Type B pancreatic cell (in vitro differentiated cells): ENCODE results near the gene ZNF100. TPM values are rescaled to one million over a fixed set of nuclear protein-coding genes. Genes with fewer than 3 reads are reported as not detected.
"Not testable (repeated sequence)": the region's sequence is repeated elsewhere in the genome, so short reads cannot be mapped to it uniquely, and the experiment has no call there.

Experiments
- DNase-seq: peaks from one replicate; pipeline ENCODE4 v3.0.0; 2021; ENCODE audit warnings: mixed read lengths; ENCODE audit not compliant: unreplicated experiment; ENCODE audit errors: extremely low spot score
- H3K27ac Mint-ChIP-seq: 2 replicates; pipeline ENCODE4 v1.8.0; 2021; ENCODE audit warnings: mild to moderate bottlenecking, mixed read lengths
- H3K27me3 Mint-ChIP-seq: 2 replicates; pipeline ENCODE4 v1.8.0; 2021; ENCODE audit warnings: mixed read lengths
- H3K36me3 Mint-ChIP-seq: 2 replicates; pipeline ENCODE4 v1.8.0; 2021; ENCODE audit warnings: mixed read lengths
- H3K4me1 Mint-ChIP-seq: one replicate; pipeline ENCODE4 v1.8.0; 2021; ENCODE audit warnings: mixed read lengths; ENCODE audit not compliant: unreplicated experiment
- H3K4me3 Mint-ChIP-seq: 2 replicates; pipeline ENCODE4 v1.8.0; 2021; ENCODE audit warnings: mild to moderate bottlenecking, mixed read lengths
- H3K9me3 Mint-ChIP-seq: 2 replicates; pipeline ENCODE4 v1.8.0; 2021; ENCODE audit warnings: mixed read lengths
- long read RNA-seq: library from polyadenylated mRNA; unstranded; transcript quantifications from one replicate; pipeline ENCODE4 v2.0.0, GENCODE V29; 2020
- total RNA-seq: library from RNA; stranded (reverse); gene quantifications from 2 replicates; pipeline ENCODE4 v1.2.1, GENCODE V29; 2021; ENCODE audit warnings: low replicate concordance
- TF ChIP-seq, protein P1 (sequence below): fragments of 200-600 bp; sonication (generic); conservative IDR thresholded peaks from 2 replicates; pipeline ENCODE4 v1.5.0; 2021; ENCODE audit warnings: antibody characterized with exemption, mild to moderate bottlenecking

ZNF100 gene
- total RNA-seq: 13.6 and 19.8 TPM in 2 replicates
- long read RNA-seq, full-length matches to known transcripts: 6 of 17 reads
- long read RNA-seq, partial matches to known transcripts: 0 of 17 reads
- long read RNA-seq, other reads (novel, unspliced or antisense): 11 of 17 reads

DNA sequence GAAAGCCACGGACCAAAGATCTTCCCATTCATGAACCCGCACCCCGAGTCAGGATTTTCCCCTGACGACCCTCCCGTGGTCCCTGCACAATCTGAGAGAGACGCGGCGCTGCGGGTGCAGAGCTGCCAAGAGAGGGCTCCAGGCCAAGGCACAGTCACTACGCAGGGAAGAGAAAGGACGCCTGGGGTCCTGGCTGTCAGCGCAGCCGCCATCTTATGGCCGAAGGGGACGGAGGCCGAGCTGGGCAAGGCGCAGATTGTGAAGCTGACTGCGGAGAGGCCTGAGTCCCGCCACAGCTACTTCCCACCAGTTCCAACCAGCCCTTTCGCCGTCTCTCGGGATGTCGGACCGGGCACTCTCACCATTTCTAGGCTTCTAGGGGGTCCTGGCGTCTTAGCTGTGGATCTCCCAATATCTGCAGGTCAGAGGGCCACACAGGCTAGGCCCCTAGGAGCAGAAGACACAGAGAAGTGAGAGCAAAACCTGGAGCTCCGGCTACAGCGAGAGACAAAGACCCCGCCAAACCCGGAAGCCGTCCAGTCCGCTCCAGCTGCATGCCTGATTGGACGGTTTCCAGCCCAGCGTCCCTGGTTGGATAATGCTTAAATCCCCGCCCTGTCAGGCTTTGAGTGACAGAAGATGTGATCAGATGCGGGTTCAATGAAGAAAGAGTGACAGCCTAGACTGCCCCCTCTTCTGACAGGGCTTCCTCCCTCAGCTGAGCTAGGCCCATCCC lies at the start of gene ZNF100:
Gene ZNF100, minus strand, starts transcription at position 515 of the 736 bp plus-strand sequence. Its CDS starts 150 bp downstream, at position 365.
- TF ChIP-seq, protein P1, sequence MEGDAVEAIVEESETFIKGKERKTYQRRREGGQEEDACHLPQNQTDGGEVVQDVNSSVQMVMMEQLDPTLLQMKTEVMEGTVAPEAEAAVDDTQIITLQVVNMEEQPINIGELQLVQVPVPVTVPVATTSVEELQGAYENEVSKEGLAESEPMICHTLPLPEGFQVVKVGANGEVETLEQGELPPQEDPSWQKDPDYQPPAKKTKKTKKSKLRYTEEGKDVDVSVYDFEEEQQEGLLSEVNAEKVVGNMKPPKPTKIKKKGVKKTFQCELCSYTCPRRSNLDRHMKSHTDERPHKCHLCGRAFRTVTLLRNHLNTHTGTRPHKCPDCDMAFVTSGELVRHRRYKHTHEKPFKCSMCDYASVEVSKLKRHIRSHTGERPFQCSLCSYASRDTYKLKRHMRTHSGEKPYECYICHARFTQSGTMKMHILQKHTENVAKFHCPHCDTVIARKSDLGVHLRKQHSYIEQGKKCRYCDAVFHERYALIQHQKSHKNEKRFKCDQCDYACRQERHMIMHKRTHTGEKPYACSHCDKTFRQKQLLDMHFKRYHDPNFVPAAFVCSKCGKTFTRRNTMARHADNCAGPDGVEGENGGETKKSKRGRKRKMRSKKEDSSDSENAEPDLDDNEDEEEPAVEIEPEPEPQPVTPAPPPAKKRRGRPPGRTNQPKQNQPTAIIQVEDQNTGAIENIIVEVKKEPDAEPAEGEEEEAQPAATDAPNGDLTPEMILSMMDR: no peak
- peak; percentile 88 for DNase-seq
- H3K27ac Mint-ChIP-seq: peak within 1 kb of the TSS; percentile 96
- peaks cover 11% of the 10 kb centered on the region for H3K4me1 Mint-ChIP-seq
- H3K4me3 Mint-ChIP-seq: peak within 1 kb of the TSS; percentile 99
- peaks cover 31% of the 10 kb centered on the region for H3K36me3 Mint-ChIP-seq
- no peaks in the 10 kb centered on the region for H3K9me3 Mint-ChIP-seq
- no peaks in the 10 kb centered on the region for H3K27me3 Mint-ChIP-seq

DNA sequence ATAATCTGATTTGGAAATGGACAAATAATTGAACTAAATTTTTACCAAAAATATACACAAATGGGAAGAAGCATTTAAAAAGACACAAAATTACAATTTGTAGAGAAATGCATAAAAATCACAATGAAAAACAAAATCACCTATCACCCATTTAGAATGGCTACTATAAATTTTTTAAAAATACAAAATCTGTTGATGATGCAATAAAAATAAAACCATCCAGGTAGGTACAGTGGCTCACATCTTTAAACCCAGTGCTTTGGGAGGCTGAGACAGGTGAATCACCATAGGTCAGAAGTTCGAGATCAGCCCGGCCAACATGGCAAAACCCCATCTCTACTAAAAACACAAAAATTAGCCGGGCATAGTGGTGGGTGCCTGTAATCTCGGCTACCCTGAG lies 45.1 kb upstream of the ZNF100 start:
- Mint-ChIP-seq H3K9me3 (peaks cover 27% of the 10 kb centered on the region), H3K4me3 (no peak overlapping the region), H3K27me3 (no peaks in the 10 kb centered on the region), H3K4me1 (no peaks in the 10 kb centered on the region), H3K36me3 (peaks cover 69% of the 10 kb centered on the region), H3K27ac (no peak overlapping the region)
- TF ChIP-seq, protein P1: no peak
- no peak for DNase-seq

DNA sequence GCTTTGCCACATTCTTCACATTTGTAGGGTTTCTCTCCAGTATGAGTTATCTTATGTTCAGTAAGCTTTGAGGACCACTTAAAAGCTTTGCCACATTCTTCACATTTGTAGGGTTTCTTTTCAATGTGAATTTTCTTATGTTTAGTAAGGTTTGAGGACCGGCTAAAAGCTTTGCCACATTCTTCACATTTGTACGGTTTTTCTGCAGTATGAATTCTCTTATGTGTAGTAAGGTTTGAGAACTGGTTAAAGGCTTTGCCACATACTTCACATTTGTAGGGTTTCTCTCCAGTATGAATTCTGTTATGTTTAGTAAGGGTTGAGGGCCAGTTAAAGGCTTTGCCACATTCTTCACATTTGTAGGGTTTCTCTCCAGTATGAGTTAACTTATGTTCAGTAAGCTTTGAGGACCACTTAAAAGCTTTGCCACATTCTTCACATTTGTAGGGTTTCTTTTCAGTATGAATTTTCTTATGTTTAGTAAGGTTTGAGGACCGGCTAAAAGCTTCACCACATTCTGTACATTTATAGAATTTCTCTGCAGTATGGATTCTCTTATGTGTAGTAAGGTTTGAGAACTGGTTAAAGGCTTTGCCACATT lies 41.1 kb upstream of the ZNF100 start:
- H3K27me3 Mint-ChIP-seq, H3K4me3 Mint-ChIP-seq, H3K27ac Mint-ChIP-seq, H3K4me1 Mint-ChIP-seq, DNase-seq: not testable (repeated sequence)
- Mint-ChIP-seq H3K36me3 (peaks cover 51% of the 10 kb centered on the region), H3K9me3 (peaks cover 27% of the 10 kb centered on the region)

DNA sequence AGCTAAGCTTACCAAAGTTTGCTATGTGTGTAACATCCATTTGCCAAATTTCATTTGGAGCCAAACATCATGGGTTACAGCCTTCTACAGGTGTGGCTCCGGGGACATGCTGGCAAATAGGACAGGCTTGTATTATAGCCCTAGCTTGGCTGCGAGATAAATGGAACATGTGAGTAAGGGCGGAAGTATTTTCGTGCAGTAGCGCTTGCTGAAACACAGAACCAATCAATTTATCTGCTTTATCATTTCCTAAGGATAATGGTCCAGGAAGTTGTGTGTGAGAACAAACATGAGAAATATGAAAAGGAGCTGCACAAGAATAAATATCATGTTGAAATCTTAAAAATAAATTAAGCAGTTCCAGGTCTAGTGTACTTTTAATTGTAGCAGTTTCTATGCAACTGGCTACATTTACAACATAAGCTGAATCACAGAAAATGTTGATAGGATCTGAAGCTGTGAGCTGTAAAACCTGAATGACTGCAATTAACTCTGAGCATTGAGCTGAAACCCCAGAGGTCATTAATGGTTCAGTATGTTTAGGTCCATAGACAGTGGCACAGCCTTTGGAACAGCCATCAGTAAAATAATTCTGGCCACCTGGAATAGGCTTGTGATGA lies 22.2 kb upstream of the ZNF100 start:
- no peak for DNase-seq
- TF ChIP-seq, protein P1: no peak
- Mint-ChIP-seq H3K9me3 (peaks cover 11% of the 10 kb centered on the region), H3K27ac (no peak overlapping the region), H3K4me3 (no peak overlapping the region), H3K4me1 (no peaks in the 10 kb centered on the region), H3K36me3 (no peaks in the 10 kb centered on the region), H3K27me3 (no peaks in the 10 kb centered on the region)

DNA sequence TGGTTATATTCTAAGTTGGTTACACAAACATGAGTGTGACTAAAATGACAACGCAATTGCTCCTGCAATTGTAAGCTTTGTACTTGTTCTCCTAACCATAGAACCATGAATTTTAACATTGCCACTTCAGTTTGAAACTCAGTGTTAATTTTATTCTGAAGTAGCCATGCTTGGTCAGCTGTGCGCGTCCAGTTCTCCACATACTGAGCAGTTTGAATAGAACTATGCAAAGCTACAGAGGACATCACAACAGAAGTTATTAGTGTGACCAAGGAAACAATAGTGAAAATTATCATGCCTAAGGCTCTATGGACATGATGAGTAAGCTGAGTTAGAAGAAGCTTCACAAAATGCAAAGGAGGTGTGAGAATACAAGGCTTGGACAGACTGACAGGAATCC lies 19.6 kb upstream of the ZNF100 start:
- TF ChIP-seq, protein P1: no peak
- Mint-ChIP-seq H3K4me1 (no peaks in the 10 kb centered on the region), H3K9me3 (peaks cover 8% of the 10 kb centered on the region), H3K4me3 (no peak overlapping the region), H3K27ac (no peak overlapping the region), H3K36me3 (no peaks in the 10 kb centered on the region), H3K27me3 (no peaks in the 10 kb centered on the region)
- DNase-seq: no peak

DNA sequence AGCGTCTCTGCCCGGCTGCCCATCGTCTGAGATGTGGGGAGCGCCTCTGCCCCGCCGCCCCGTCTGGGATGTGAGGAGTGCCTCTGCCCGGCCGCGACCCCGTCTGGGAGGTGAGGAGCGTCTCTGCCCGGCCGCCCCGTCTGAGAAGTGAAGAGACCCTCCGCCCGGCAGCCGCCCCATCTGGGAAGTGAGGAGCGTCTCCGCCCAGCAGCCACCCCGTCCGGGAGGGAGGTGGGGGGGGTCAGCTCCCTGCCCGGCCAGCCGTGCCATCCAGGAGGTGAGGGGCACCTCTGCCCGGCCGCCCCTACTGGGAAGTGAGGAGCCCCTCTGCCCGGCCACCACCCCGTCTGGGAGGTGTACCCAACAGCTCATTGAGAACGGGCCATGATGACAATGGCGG lies 8.4 kb upstream of the ZNF100 start:
- not testable (repeated sequence) for H3K36me3 Mint-ChIP-seq, H3K4me1 Mint-ChIP-seq, H3K27ac Mint-ChIP-seq, DNase-seq, H3K9me3 Mint-ChIP-seq, H3K4me3 Mint-ChIP-seq, H3K27me3 Mint-ChIP-seq

DNA sequence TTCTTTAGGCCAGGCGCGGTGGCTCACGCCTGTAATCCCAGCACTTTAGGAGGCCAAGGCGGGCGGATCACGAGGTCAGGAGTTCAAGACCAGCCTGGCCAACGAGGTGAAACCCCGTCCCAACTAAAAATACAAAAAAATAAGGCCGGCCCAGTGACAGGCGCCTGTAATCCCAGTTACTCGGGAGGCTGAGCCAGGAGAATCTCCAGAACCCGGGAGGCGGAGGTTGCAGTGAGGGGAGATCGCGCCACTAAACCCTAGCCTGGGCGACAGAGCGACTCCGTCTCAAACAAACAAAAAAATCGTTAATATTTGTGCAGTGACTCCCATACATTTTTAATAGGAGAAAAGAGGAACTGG lies 694 bp downstream of the ZNF100 start:
- not testable (repeated sequence) for DNase-seq, H3K9me3 Mint-ChIP-seq, H3K27me3 Mint-ChIP-seq
- Mint-ChIP-seq H3K27ac (peak overlapping the region; percentile 96), H3K36me3 (peaks cover 36% of the 10 kb centered on the region), H3K4me1 (peaks cover 11% of the 10 kb centered on the region), H3K4me3 (peak overlapping the region; percentile 99)
